Measurements from ENCODE around the gene FKBP14. TPM values are rescaled to one million over a fixed set of nuclear protein-coding genes. Genes with fewer than 3 reads are reported as not detected.

FKBP14 gene
- total RNA-seq, 4 donors from 2014 or later = 5.8 to 10.9 (median 9.1) TPM

DNA sequence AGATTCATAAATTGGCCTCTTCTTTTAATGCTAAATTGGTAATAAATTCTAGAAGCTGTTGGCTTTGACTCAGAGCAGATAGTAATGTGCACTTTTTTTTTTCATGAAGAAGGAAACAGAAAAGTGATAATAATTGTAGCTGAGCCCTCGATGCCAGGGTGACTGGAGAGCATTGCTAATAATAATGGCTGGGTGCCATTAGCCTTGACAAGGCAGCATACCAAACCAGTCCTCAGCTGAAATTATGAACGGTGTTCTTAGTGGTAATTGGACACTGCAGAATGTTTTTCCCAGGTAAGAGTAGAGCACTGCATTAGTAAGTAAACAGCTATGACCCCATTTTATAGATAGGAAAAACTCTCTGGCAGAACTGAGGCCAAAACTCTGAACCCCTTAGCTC, 20.6 kb upstream of the FKBP14 start:
- TF ChIP-seq, protein P1, sequence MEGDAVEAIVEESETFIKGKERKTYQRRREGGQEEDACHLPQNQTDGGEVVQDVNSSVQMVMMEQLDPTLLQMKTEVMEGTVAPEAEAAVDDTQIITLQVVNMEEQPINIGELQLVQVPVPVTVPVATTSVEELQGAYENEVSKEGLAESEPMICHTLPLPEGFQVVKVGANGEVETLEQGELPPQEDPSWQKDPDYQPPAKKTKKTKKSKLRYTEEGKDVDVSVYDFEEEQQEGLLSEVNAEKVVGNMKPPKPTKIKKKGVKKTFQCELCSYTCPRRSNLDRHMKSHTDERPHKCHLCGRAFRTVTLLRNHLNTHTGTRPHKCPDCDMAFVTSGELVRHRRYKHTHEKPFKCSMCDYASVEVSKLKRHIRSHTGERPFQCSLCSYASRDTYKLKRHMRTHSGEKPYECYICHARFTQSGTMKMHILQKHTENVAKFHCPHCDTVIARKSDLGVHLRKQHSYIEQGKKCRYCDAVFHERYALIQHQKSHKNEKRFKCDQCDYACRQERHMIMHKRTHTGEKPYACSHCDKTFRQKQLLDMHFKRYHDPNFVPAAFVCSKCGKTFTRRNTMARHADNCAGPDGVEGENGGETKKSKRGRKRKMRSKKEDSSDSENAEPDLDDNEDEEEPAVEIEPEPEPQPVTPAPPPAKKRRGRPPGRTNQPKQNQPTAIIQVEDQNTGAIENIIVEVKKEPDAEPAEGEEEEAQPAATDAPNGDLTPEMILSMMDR (IDR thresholded peaks at IDR 0.05) = no peak
- DNase-seq (ENCODE audit: low spot score) (no peak), ATAC-seq (ENCODE audit: low FRiP score) (peak; percentile 37)

DNA sequence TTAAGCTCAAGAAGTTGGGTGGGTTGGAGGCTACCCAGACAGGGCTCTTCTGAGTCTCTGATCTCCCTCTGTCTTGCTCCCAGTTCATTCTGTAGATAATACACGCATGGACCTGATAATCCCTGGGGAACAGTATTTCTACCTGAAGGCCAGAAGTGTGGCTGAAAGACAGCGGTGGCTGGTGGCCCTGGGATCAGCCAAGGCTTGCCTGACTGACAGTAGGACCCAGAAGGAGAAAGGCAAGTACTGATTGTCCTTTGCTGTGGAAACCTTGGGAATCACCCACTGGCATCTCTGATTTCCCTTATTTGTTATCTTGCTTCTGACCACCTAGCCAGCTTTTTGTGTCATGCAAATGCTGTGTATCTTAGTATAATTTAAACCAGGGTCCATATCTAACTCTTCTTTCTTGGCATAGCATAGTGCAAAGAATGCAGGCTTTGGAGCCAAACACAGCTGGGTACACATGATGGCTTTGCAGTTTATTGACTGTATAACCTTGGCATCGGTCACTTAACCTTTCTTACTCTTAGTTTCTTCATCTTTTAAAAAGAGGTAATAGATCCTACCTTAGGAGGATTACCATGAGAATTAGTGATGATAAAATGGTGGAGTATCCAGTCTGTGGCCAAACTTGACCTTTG, 19.7 kb upstream of the FKBP14 start:
- TF ChIP-seq, protein P1 (IDR thresholded peaks at IDR 0.05) = no peak
- peak; percentile 44 for ATAC-seq (ENCODE audit: low FRiP score)
- no peak for DNase-seq (ENCODE audit: low spot score)

- TF ChIP-seq, protein P1 (IDR thresholded peaks at IDR 0.05) = no peak
- DNase-seq (ENCODE audit: low spot score) (no peak), ATAC-seq (ENCODE audit: low FRiP score) (no peak)
Observed at GRCh38 chr7:30041526-30042269, 15.2 kb upstream of the FKBP14 start.

DNA sequence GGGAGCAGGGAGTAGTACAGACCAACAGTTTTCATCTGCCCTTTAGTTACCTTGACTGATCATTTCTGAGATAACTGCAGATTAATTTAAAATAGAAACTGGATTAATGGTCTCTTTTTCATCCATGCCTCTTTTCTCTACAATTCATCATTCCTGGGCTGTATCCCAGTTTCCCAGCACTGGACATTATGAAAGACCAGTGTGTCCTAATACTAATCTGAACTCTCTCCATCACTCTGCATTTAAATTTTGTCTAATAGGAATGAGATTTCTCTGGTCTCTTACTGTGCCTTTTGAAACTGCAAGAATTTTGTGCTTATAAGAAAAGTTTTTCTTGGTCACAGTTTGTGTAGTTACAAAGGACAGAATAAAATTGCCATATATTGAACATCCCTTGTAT, 14.4 kb upstream of the FKBP14 start:
- ATAC-seq (ENCODE audit: low FRiP score) = peak; percentile 9

DNA sequence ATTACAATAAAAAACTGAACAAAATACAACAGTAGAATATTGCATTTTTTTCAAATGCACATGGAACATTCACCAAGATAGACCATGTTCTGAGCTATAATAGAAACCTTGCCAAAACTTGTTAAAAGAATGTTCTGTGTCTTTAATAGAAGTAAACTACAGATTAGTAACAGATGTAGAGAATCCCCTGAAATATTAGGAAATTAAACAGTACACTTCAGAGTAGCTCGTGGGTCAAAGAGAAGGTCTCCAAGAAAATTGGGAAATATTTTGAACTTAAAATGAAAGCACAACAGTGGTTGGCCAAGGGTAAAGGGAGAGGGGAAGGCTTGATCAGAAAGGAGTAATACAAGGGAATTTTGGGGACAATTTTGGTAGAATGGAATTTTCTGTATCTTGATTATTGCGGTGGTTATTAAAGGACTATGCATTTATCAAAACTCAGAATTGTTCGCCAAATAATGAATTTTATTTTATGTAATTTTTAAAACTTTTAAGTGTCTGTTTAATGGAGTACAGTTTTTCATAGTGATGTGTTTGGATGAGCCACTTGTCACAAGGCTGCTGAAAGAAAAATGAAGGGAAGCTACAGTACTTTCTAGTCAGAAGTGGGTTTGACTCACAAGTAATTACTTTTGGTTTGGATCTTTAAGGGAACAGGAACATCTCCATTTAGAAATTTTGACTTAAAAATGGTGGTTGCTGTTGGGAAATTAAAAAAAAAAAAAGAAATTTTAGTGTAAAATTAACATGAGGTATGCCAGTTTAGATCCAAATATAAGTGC, 11.9 kb upstream of the FKBP14 start:
- TF ChIP-seq, protein P1 (IDR thresholded peaks at IDR 0.05) = no peak
- no peak for DNase-seq (ENCODE audit: low spot score)
- ATAC-seq (ENCODE audit: low FRiP score) = no peak

More for the DNA sequence above, 14.4 kb upstream of the FKBP14 start:
- no peak for DNase-seq (ENCODE audit: low spot score)
- TF ChIP-seq, protein P1 (IDR thresholded peaks at IDR 0.05) = no peak

GRCh38 chr7:30036220-30036619, 9.7 kb upstream of the FKBP14 start:
- ATAC-seq (ENCODE audit: low FRiP score) (no peak), DNase-seq (ENCODE audit: low spot score) (no peak)
- TF ChIP-seq, protein P1 (IDR thresholded peaks at IDR 0.05) = no peak

Data from omental fat pad (tissue), 4 donors.